ENCODE data around the gene SLC30A5.
"Not testable (repeated sequence)": the region's sequence is repeated elsewhere in the genome, so short reads cannot be mapped to it uniquely, and the experiment has no call there.

SLC30A5 gene

DNA sequence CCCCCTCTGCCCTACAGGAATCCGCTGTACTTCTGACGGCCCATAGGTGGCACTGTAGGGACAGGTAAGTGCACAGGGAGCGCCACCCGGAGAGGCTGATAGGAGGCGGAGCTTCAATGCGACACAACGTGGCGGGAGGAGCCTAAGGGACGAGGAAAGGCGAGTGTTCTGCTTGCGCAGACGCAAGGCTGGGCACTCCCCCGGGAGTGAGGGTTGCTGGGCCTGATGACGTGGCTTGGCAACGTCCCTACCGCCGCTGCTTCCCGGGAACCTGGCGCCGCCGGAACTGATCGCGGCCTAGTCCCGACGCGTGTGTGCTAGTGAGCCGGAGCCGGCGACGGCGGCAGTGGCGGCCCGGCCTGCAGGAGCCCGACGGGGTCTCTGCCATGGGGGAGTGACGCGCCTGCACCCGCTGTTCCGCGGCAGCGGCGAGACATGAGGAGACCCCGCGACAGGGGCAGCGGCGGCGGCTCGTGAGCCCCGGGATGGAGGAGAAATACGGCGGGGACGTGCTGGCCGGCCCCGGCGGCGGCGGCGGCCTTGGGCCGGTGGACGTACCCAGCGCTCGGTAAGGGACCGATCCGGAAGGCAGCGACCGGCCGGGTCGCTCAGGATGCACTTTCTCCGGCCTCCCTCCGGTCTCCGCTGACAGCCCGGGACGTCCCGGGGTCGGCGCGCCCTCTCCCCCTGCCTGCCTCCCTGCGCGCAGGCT is at the start of gene SLC30A5:
Gene SLC30A5 (plus strand): TSS at position 244 of the 712 bp plus-strand sequence. CDS start 242 bp downstream, at position 486.
- peak; percentile 98 for DNase-seq

GRCh38 chr5:69045213-69045612 is 48.6 kb upstream of the SLC30A5 start:
- DNase-seq, result not testable (repeated sequence)

- no peak for DNase-seq
These were observed 47.3 kb upstream of the SLC30A5 start for GRCh38 chr5:69046375-69046957.

- no peak for DNase-seq
These were observed 45.6 kb upstream of the SLC30A5 start for GRCh38 chr5:69048230-69048629.

- no peak for DNase-seq
These were observed 44.7 kb upstream of the SLC30A5 start for GRCh38 chr5:69049151-69049550.

DNA sequence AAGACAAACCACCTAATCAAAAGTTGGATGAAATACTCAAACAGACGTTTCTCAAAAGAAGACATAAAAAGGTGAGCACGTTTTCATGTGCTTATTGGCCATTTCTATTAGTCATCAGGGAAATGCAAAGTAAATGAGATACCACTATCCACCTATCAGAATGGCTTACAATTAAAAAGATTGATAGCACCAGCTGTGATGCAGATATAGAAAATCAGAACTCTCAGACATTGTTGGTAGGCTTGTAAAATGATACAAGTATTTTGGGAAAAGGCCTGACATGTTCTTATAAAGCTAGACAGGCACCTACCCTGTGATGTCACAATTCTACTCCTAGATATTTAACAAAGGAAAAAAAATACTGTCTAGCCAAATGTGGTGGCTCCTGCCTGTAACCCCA is 44.0 kb upstream of the SLC30A5 start:
- DNase-seq, result no peak

GRCh38 chr5:69050214-69050613 is 43.6 kb upstream of the SLC30A5 start:
- no peak for DNase-seq

- no peak for DNase-seq
These were observed 41.6 kb upstream of the SLC30A5 start for GRCh38 chr5:69052181-69052580.

DNA sequence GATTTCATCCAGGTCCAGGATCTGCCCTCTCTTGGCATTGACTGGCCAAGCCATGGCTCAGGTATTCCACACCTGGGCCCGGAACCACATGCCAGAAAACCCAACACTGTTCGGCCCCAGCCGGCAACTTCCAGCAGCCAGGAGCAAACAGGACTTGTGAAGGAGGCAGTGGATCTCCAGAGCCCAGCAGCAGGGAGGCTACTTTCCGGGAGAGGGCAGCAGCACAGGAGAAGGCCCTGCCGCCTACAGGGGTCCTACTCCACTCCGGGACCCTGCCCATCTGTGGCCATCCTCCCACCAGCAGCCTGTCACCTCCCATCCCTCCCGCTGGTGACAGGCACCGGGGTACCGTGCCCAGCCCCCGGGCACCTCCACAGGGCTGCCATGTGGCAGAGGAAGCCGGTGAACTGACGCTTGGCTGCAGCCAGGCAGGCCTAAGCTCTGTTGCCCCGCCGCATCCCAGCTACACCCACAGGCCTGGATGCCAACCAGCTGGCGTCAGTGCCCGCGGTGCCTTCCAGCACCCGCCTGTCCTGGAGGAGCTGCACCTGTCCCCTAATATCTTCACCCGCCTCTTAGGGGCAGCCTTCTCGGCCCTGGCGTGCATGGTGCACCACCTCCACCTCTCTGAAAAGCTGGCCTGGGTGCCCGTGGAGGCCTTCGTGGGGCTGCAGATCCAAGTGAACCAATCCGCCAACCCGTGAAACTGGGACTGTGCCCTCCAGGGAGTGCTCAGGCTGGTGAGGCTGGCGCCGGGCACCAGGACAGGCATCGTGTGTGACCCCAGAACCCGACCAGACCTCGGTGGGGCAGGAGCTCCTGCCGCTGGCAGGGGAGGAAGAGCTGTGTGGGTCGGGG is 18.9 kb upstream of the SLC30A5 start:
- DNase-seq, result no peak

DNA sequence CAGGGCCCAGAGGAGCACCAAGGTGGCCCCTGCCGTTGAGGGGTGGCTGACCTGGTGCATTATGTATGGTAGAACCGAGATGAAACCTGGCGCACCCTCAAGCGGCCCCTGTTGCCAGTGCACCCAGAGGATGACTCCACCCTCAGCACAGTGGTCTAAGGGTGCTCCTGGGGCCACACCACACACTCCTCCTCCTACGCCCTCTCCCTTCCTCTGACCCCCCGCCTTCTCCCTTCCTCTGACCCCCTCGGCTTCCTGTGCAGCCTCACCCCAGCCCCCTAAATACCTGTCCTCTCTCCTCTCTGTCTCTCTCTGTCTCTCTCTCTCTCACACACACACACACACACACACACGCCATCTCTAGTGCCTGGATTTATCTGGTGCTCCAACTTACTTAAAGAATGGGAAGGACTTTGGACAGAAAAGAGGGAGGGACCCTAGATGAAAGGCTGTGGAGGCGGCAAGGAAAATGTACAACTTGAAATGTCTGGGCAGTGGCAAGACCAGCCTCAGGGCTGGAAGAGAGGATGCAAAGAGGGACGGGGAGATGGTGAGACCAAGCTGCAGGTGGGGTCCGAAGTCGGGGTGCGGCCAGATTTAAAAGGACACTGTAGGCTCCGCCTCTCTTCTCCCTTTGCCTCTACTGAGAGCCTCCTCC is 18.2 kb upstream of the SLC30A5 start:
- no peak for DNase-seq

DNA sequence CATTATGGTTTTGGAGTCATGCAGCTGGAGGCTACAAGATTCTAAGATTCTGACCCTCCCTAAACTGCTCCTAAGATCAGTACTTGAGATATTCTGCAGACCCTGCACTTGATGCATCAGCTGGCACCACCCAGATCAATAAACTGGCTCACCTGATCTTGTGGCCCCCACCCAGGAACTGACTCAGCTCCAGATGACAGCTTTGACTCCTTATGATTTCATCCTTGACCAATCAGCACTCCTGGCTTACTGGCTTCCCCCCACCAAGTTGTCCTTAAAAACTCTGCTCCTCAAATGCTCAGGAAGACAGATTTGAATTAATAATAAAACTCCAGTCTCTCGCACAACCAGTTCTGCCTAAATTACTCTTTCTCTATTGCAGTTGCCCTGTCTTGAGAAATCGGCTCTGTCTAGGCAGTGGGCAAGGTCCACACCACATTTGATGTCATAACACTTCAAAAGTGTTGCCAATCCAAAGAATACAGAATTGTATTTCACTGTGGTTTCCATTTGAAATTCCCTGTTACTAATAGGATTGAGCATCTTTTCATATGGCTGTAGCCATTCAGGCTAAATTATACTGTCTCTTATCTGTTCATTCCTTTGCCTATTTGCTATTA is 14.8 kb upstream of the SLC30A5 start:
- no peak for DNase-seq

- no peak for DNase-seq
These were observed 14.3 kb upstream of the SLC30A5 start for GRCh38 chr5:69079556-69079955.

GRCh38 chr5:69083412-69083811 is 10.4 kb upstream of the SLC30A5 start:
- DNase-seq, result no peak

DNA sequence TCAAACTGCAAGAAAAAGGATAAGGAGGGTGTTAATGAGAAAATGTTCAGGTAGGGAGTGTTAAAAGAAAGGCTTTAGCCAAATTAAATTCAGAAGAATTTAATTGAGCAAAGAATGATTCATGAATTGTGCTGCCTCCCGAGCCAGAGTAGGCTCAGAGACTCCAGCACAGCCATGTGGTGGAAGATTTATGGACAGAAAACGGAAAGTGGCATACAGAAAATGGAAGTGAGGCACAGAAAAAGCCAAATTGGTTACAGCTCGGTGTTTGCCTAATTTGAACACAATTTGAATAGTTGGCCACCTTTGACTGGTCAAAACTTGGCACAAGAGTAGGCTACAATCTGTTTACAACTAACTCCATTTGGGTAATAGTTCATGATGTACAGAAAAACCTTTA is 9.6 kb upstream of the SLC30A5 start:
- no peak for DNase-seq

- DNase-seq, result no peak
These were observed 8.9 kb upstream of the SLC30A5 start for GRCh38 chr5:69084903-69085302.

- DNase-seq, result no peak
These were observed 7.6 kb upstream of the SLC30A5 start for GRCh38 chr5:69086206-69086605.

- DNase-seq, result not testable (repeated sequence)
These were observed 5.8 kb upstream of the SLC30A5 start for GRCh38 chr5:69088006-69088405.

DNA sequence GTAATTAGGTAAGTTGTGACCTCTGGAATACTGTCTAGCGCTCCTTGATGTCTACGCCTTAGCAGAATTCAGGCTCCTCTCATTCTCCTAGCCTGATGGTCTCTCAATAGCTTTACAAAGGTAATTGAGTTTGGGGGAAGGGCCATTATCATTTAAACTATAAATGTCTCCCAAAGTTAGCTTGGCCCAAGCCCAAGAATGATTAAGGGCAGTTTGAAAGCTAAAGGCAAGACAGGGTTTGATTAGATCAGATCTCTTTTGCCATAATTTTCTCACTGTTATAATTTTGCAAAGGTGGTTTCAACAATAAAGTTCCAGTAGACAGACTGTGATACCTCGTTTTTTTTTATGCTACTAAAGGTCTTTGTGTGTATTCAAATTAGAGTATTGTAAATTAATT is 3.7 kb upstream of the SLC30A5 start:
- no peak for DNase-seq

- DNase-seq, result no peak
These were observed 2.0 kb upstream of the SLC30A5 start for GRCh38 chr5:69091771-69092170.

DNA sequence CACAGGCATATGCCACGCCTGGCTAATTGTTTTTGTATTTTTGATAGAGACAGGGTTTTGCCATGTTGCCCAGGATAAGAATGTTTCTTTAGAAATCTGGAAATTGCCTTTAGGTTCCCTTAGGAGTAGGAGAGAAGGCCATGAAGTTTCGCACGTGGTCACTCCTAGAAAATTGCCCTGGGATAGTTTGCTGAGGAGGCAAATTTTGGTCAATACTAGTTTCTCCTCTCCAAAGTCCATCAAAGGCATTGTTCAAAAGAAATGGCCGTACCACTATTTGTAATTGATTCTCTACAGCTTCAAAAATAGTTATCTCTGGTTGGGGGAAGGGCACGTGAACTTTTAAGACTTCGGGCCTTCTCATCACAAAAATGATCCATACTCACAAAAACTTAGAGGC is 845 bp upstream of the SLC30A5 start:
- no peak for DNase-seq

- no peak for DNase-seq
These were observed 5.5 kb downstream of the SLC30A5 start for GRCh38 chr5:69099302-69099701.

DNA sequence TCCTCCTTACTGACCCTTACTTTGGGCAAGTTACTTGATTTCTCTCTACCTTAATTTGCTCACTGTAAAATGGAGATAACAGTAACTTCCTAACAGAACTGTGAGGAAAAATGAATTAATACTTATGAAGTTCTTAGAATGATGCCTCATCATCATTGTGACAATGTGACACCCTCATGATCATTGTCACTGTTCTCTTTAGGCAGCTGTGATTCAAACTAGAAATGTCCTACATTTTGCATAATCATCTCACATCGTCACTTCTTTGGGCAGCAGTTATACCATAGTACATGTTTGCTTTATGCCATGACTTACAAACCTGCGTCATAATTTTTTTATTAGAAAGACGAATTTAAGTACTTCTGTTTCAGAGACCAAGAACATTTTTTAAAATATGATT is 9.7 kb downstream of the SLC30A5 start:
- no peak for DNase-seq
